ENCODE measurements around the gene KLHDC4.
A peak's percentile ranks its signal among the peaks of the same experiment; 100 is the strongest.
"Not testable (repeated sequence)": the region's sequence is repeated elsewhere in the genome, so short reads cannot be mapped to it uniquely, and the experiment has no call there.

The KLHDC4 gene

DNA sequence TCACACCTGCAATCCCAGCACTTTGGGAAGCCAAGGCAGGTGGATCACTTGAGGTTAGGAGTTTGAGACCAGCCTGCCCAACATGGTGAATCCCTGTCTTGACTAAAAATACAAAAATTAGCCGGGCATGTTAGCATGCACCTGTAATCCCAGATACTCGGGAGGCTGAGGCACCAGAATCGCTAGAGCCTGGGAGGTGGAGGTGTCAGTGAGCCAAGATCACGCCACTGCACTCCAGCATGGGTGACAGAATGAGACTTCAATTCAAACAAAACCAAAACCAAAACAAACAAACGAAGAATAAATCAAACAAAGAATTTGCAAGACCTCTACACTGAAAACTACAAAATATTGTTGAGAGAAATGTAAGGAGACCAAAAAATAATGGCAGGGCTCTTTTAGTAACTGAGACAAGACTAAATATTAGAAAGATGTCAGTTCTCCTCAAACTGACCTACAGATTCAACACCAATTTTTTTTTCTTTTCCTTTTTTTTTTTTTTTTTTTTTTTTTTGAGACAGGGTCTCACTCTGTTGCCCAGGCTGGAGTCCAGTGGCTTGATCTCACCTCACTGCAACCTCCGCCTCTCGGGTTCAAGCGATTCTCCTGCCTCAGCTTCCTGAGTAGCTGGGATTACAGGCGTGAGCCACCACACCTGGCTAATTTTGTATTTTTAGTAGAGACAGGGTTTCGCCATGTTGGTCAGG, 23.1 kb upstream of the KLHDC4 start:
- DNase-seq (ENCODE audit: low read depth in 2 of 2), result not testable (repeated sequence)

DNA sequence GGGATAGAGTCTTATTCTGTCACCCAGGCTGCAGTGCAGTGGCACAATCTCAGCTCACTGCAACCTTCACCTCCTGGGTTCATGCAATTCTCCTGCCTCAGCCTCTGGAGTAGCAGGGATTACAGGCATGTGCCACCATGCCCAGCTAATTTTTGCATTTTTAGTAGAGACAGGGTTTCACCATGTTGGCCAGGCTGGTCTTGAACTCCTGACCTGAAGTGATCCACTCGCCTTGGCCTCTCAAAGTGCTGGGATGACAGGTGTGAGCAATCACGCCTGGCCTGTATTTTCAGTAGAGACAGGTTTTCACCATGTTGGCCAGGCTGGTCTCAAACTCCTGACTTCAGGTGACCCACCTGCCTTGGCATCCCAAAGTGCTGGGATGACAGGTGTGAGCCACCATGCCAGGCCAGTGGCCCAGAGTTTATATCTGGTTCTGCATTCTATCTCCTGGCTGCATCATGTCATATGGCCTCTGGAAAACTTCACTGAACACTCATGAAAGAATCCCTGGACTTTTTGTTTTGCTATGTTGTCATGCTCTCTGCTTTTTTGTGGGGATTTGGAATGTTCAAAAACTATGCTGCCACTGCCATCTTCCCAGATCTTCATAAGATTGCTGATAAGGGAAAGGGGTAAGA, 21.8 kb upstream of the KLHDC4 start:
- not testable (repeated sequence) for DNase-seq (ENCODE audit: low read depth in 2 of 2)

GRCh38 chr16:87784812-87785211, 19.0 kb upstream of the KLHDC4 start:
- no peak for DNase-seq (ENCODE audit: low read depth in 2 of 2)

- DNase-seq (ENCODE audit: low read depth in 2 of 2), result no peak
These were observed 16.2 kb upstream of the KLHDC4 start for GRCh38 chr16:87782033-87782432.

DNA sequence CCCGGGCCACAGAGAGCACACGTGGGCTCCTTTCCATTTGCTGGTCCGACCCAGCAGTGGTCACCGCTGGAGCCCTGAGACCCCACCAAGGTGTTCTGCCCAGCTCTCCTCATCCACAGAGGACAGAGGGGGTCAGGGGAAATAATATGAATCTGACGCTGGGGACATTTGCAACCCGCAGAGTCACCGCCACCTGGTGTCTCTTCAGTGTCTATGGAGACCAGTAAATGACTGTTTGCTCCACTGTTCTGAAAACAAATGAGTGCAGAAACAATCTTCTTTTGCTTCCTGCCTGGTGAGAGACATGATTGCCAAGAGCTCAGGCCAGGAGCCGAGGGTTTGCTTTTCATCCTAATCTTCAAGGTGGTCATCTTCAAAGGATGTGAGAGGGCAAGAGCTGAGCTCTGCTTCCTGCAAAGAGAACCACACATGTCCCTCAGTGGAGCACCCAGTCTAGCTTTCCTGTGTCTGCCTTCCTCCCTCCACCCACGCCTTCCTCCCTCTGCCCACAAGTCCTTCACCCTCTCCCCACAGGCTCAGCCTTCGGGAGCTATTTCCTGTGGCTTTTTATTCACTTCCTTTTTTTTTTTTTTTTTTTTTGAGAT, 14.7 kb upstream of the KLHDC4 start:
- peak; percentile 41 to 58 for DNase-seq (ENCODE audit: low read depth in 2 of 2)

DNA sequence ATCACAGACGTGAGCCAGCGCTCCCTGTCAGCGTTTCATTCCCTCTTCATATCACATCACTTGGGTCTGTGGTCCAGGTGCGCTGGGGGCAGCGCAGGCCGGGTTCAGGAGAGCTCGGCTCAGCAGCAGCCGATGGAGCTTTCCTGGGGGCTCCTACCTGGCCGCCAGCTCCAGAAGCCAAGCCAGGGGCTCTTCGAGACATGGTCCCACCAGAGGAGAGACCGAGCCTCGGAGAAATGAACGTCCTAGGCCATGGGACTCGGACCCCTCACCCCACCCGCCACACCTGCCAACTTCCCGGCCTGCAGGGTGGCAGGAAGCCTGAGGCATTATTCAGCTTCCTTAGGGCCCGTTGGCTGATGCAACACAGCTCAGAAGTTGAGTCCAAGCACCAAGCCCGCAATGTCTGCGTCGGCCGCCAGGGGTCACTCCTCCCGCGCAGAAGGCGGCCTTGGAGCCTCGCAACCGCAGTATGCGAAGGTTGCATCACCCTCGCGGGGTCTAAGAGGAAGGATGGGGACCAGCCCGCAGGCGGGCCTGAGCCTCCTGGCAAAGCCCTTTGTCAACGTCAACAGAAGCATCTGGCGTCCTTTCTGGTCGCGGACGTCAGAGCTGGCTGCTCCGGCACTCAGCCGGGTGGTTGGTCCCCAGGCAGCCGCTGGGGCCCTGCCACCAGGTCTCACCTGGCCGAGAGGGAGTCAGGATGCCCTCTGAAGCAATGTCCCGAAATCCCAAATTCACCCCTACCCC, 13.2 kb upstream of the KLHDC4 start:
- peak; percentile 94 to 95 for DNase-seq (ENCODE audit: low read depth in 2 of 2)

DNA sequence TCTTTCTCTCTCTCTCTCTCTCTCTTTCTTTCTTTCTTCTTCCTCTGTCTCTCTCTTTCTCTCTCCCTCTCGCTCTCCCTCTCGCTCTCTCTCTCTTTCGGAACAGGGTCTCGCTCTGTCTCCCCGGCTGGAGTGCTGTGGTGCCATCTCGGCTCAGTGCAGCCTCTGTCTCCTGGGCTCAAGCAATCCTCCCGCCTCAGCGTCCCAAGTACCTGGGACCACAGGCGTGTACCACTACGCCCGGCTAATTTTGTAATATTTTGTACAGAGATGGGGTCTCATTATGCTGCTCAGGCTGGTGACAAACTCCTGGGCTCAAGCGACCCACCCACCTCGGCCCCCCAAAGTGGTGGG, 12.7 kb upstream of the KLHDC4 start:
- DNase-seq (ENCODE audit: low read depth in 2 of 2), result no peak

- not testable (repeated sequence) for DNase-seq (ENCODE audit: low read depth in 2 of 2)
These were observed 8.1 kb upstream of the KLHDC4 start for GRCh38 chr16:87773836-87774235.

DNA sequence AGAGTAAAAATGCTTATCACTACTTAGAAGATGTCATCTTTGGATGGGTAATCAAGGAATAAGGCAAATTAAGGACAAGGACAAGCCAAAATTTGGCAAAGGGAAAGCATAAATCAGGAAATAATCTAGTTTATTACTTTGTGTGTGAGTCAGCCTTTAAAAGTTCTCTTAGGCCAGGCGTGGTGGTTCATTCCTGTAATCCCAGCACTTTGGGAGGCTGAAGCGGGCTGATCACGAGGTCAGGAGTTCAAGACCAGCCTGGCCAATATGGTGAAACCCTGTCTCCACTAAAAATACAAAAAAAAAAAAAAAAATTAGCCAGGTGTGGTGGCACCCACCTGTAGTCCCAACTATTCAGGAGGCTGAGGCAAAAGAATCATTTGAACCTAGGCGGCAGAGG, 1.7 kb upstream of the KLHDC4 start:
- DNase-seq (ENCODE audit: low read depth in 2 of 2), result not testable (repeated sequence)

DNA sequence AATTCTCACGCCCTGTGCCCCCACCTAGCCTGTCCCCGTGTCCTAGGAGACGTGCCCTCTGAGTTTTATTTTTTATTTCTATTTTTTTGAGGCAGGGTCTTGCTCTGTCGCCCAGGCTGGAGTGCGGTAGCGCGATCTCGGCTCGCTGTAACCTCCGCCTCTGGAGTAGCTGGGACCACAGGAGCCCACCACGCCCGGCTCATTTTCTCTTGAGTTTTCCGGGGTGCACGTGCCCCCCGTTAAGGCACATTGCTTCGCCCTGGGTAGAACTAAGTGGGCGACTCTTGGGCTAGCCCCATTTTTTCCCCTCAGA, 655 bp upstream of the KLHDC4 start:
- no peak for DNase-seq (ENCODE audit: low read depth in 2 of 2)

DNA sequence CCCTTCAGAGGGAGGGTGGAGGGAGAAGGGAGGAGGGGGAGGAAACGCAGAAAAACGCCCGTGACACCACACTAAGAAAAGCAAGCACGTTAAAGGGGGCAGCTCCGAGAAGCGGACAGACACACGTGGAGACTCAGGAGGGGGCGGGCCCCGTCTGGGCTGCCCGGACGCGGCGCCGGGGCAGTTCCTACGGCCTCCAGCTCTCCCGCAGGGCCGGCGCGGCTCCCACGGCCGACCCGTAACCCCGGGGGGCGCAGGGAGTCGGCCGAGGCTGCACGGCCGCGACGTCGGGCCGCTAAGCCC, 362 bp downstream of the KLHDC4 start:
- DNase-seq (ENCODE audit: low read depth in 2 of 2), result no peak

- no peak for DNase-seq (ENCODE audit: low read depth in 2 of 2)
These were observed 950 bp downstream of the KLHDC4 start for GRCh38 chr16:87764600-87765472.

DNA sequence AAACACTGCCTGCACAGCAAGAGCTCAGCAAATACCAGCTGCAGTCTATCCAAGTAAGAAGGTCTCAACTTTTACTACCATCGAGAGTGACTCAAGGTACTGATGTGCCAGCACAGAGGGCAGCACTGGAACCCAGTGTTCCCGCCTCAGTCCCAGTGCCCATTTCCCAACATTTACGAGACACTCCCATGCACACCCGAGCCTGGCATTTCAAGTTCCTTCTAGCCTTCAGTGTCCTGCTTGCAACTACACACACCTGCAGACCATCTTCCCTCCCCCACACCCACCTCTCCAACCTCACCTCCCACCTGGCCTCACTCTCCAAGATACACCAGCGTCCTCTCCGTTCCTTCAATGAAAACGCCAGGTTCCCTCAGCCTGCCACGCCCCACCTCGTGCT, 3.2 kb downstream of the KLHDC4 start:
- DNase-seq (ENCODE audit: low read depth in 2 of 2), result no peak

DNA sequence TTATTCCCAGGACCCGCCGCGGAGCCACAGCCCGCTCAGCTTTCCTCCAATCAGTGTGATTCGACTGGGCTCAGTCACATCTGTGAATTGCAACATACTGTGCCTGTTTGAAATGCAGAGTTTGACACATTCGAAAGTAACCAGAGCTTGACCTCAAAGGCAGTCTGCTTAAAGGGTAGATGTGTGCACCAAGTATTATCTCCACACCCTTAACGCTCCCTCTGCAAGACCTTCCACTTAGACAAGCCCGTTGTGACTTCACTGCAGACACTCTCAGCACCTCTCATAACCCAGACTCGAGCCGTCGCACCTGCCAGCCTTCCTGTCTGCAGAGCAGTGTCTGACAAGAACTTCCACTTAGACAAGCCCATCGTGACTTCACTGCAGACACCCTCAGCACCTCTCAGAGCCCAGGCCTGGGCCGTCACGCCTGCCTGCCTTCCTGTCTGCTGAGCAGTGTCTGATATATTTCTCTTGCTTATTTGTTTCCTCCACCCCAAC, 3.7 kb downstream of the KLHDC4 start:
- no peak for DNase-seq (ENCODE audit: low read depth in 2 of 2)

GRCh38 chr16:87761060-87761459, 4.7 kb downstream of the KLHDC4 start:
- DNase-seq (ENCODE audit: low read depth in 2 of 2), result no peak

GRCh38 chr16:87757841-87758426, 7.9 kb downstream of the KLHDC4 start:
- DNase-seq (ENCODE audit: low read depth in 2 of 2), result no peak

- no peak for DNase-seq (ENCODE audit: low read depth in 2 of 2)
These were observed 11.3 kb downstream of the KLHDC4 start for GRCh38 chr16:87754535-87754934.

DNA sequence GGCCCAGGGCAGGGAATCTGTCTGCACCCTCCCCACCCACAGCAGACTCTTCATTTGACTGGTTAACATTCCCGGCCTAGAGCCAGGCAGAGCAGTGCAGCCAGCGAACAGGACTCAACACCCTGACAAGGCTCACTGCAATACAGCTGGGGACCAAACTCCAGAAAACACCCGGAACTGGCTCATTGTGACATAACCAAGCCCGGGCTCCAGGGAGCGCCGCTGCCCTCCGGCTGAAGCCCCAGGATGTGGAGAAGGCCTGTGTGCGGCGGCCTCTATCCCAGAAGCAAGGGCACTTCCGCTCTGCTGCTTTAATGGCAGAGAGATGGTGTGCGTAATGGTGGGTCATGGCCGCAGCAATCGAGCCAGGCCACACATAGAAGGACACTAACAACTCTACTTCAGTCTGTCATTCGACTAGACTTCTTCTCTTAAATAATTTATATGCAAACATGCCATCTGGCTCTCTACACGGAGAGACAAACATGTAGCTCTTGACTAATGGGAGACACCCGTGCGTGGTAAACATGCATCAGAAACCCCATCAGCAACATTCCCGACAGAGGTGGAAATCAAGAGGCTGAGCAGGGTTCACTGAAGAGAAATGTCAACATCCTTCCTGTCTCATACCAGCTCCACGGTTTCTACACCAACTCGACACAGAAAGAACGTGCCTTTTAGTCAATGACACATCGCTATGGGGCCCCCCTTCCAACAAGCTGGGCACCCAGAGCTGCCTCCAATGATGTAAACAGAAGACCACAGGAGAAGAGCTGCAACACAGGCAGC, 18.0 kb downstream of the KLHDC4 start:
- DNase-seq (ENCODE audit: low read depth in 2 of 2), result no peak

GRCh38 chr16:87746178-87746577, 19.6 kb downstream of the KLHDC4 start:
- DNase-seq (ENCODE audit: low read depth in 2 of 2), result no peak

DNA sequence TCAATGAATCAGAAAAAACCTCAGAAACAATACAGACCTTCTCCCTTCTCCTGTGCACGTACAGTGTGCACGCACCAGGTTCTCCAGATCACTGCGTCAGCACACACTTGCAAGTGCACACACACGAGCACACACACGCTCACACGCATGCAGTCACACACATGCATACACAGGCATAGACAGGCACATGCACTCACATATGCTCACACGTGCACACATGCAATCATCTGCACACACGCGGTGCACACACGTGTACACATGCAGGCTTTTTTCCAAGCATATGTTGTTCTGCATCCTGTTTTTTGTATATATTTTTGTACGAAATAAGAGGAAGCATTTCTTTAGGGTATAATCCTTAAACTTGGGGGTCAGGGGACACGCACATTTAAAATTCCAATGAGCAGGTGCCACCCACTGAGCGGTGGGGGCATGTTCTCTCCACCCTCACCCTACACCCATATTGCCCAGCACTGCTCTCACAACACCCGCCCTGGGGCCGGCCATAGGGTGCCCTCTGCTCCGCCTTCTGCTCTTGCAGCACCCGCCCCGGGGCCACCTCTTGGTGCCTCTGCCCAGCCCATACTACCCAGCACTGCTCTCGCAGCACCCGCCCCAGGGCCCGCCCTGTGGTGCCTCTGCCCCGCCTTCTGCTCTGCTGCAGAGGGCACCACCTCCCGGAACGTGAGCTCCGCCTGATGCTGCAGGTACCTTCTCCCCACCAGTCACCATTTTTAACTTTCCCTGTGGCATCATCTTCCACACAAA, 20.9 kb downstream of the KLHDC4 start:
- DNase-seq (ENCODE audit: low read depth in 2 of 2), result no peak

Measured in activated CD4-positive, alpha-beta T cell treated with anti-CD3 and anti-CD28 coated beads for 24 hours (primary cell).